Upper lobe of left lung (tissue), 6 donors: Measurements from ENCODE around the gene SKA3. TPM values are rescaled to one million over a fixed set of nuclear protein-coding genes. Genes with fewer than 3 reads are reported as not detected.
A peak's percentile ranks its signal among the peaks of the same experiment; 100 is the strongest.
"Not testable (repeated sequence)": the region's sequence is repeated elsewhere in the genome, so short reads cannot be mapped to it uniquely, and the experiment has no call there.

ENCODE experiments used
- ATAC-seq, 2 donors: fragments of 200-7000 bp; cut with Tn5 transposase; one replicate each; pipeline ENCODE4 v1.9.1; 2022; ENCODE audit warnings: mild to moderate bottlenecking in 2 of 2, moderate library complexity in 2 of 2; ENCODE audit not compliant: low FRiP score in 2 of 2
- DNase-seq, 2 donors: peaks; one replicate each; pipeline ENCODE4 v3.0.0-alpha.2; 2019 to 2020
- H3K27ac ChIP-seq, 4 donors: fragments of 200-600 bp; sonication (generic); one replicate each; pipeline ENCODE4 v1.5.1; 2016 to 2019
- H3K27me3 ChIP-seq, 4 donors: fragments of 200-600 bp; sonication (generic); one replicate each; pipeline ENCODE4 v1.5.1; 2017 to 2019
- H3K36me3 ChIP-seq, 4 donors: fragments of 200-600 bp; sonication (generic); one replicate each; pipeline ENCODE4 v1.5.1; 2016 to 2019
- H3K4me1 ChIP-seq, 4 donors: fragments of 200-600 bp; sonication (generic); one replicate each; pipeline ENCODE4 v1.5.1; 2018 to 2019
- H3K4me3 ChIP-seq, 4 donors: fragments of 200-600 bp; sonication (generic); one replicate each; pipeline ENCODE4 v1.5.1; 2017 to 2019; ENCODE audit warnings: mild to moderate bottlenecking in 2 of 4, moderate library complexity in 1 of 4
- H3K9me3 ChIP-seq, 4 donors: fragments of 200-600 bp; sonication (generic); one replicate each; pipeline ENCODE4 v1.5.1; 2018 to 2019
- EP300 ChIP-seq, 4 donors: sonication (generic); formaldehyde crosslinking; IDR thresholded peaks; one replicate each; pipeline ENCODE4 v1.5.1; 2017; ENCODE audit warnings: antibody characterized with exemption in 4 of 4, control low read depth in 2 of 4
- POLR2A ChIP-seq, 4 donors: fragments of 450-650 bp; IDR thresholded peaks; one replicate each; pipeline ENCODE4 v1.5.1; 2016 to 2017; ENCODE audit warnings: antibody characterized with exemption in 4 of 4, mild to moderate bottlenecking in 2 of 4
- POLR2AphosphoS5 ChIP-seq, 2 donors: sonication (generic); formaldehyde crosslinking; IDR thresholded peaks; one replicate each; pipeline ENCODE4 v1.5.1; 2017; ENCODE audit warnings: antibody characterized with exemption in 2 of 2
- WGBS, 2 donors: methylation state at CpG; one replicate each; pipeline ENCODE4 v1.1.5; 2017 to 2018; 5-methylcytosine and 5-hydroxymethylcytosine counted together
- total RNA-seq, 6 donors: library from RNA; depleted of rRNA in 4 of 6; stranded (reverse); fragments of >200 nt in 4 of 6; gene quantifications; one replicate each; pipeline versions ENCODE4 v1.1.0 to v1.2.1, GENCODE V29; 2016 to 2021
- TF ChIP-seq, protein P1 (sequence below), 6 experiments: fragments of 450-650 bp in 4 of 6; fragments of 200-600 bp in 2 of 6; sonication (generic) in 2 of 6; IDR thresholded peaks; one replicate each; pipeline ENCODE4 v1.5.1; 2016 to 2019; ENCODE audit warnings: antibody characterized with exemption in 6 of 6
- donor health status: DM: no; HTN: no; CAD: no; lungs with moderate emphysema.
- donor health status: DM: no; HTN: yes; CAD: no; lungs with severe emphysema.

SKA3 gene
- total RNA-seq, result 1 to 10 TPM in 5 of 6 donors, not detected in 1; 1.0 to 3.0 (median 1.4) TPM

DNA sequence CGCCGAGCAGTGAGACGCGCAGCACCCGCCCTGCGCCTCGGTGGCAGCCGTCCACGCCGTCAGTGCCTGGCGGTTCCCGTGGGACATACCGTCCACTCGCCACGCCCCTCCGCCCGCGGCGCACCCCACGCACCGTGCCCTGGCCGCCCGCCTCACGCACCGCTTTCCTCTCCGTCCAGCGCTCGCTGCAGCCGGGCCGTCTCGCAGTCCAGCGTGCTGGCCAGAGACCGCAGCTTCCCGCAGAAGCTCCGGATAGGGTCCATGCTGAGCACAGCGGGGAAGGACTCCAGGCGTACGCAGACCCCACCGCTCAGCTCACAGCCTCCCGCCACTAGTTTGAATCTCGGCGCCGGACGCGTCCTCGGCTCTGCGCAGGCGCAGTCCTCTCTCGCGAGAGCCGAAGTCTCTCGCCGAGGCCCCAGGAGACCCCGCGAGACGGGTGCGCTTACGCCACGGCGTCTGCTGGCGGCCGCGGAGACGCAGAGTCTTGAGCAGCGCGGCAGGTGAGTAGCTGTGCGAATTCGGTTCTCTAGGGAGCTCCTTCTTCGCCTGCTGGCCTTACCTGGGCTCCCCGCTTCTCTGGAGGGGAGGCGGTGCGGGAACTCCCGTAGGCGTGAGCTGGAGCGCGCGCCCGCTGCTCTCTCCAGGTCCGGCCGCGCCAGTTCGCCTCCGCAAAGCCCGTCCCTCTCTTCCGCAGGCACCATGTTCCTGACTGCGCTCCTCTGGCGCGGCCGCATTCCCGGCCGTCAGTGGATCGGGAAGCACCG, at the start of gene SKA3, which contains the start of gene MRPL57:
Gene SKA3, minus strand, starts transcription at position 338 of the 767 bp plus-strand sequence. Its CDS starts 75 bp downstream, at position 263.
Gene MRPL57, plus strand, starts transcription at position 444 of the 767 bp plus-strand sequence. Its CDS starts 259 bp downstream, at position 703.
- Histone ChIP-seq H3K4me1 (peaks cover 11 to 24% (median 16%) of the 10 kb centered on the region in 4 donors), H3K36me3 (no peaks in the 10 kb centered on the region), H3K4me3 (peak within 1 kb of the TSS; percentile 66 to 90 (median 87)), H3K27ac (peak within 1 kb of the TSS; percentile 90 to 99 (median 97)), H3K9me3 (no peaks in the 10 kb centered on the region), H3K27me3 (no peaks in the 10 kb centered on the region)
- TF ChIP-seq EP300 (IDR thresholded peaks at IDR 0.05) (no peak), POLR2A (IDR thresholded peaks at IDR 0.05) (peak in 3 of 4 donors; percentile 90 to 97 (median 93)), POLR2AphosphoS5 (IDR thresholded peaks at IDR 0.05) (peak; percentile 87 to 97)
- TF ChIP-seq, protein P1, sequence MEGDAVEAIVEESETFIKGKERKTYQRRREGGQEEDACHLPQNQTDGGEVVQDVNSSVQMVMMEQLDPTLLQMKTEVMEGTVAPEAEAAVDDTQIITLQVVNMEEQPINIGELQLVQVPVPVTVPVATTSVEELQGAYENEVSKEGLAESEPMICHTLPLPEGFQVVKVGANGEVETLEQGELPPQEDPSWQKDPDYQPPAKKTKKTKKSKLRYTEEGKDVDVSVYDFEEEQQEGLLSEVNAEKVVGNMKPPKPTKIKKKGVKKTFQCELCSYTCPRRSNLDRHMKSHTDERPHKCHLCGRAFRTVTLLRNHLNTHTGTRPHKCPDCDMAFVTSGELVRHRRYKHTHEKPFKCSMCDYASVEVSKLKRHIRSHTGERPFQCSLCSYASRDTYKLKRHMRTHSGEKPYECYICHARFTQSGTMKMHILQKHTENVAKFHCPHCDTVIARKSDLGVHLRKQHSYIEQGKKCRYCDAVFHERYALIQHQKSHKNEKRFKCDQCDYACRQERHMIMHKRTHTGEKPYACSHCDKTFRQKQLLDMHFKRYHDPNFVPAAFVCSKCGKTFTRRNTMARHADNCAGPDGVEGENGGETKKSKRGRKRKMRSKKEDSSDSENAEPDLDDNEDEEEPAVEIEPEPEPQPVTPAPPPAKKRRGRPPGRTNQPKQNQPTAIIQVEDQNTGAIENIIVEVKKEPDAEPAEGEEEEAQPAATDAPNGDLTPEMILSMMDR (IDR thresholded peaks at IDR 0.05), result peak in 4 of 6 experiments; percentile 61 to 78 (median 70)
- DNase-seq (peak; percentile 91 to 98), ATAC-seq (peak; percentile 97 to 98)
- 0% methylated on average over 5 to 20 of the region's 93 CpGs for WGBS, 2 donors

GRCh38 chr13:21225082-21225481, 48.7 kb upstream of the SKA3 start:
- ATAC-seq (no peak), DNase-seq (no peak)
- Histone ChIP-seq H3K4me3 (no peak overlapping the region), H3K27ac (no peak overlapping the region), H3K9me3 (peaks cover 0 to 11% (median 4%) of the 10 kb centered on the region in 4 donors), H3K36me3 (no peaks in the 10 kb centered on the region), H3K4me1 (no peaks in the 10 kb centered on the region), H3K27me3 (no peaks in the 10 kb centered on the region)
- 84 to 85% methylated on average over 6 of the region's 6 CpGs for WGBS, 2 donors
- TF ChIP-seq EP300 (IDR thresholded peaks at IDR 0.05) (no peak), POLR2A (IDR thresholded peaks at IDR 0.05) (no peak), POLR2AphosphoS5 (IDR thresholded peaks at IDR 0.05) (no peak)
- TF ChIP-seq, protein P1 (IDR thresholded peaks at IDR 0.05), result no peak

GRCh38 chr13:21221268-21221667, 44.9 kb upstream of the SKA3 start:
- no peak for ATAC-seq
- TF ChIP-seq, protein P1 (IDR thresholded peaks at IDR 0.05), result no peak
- Histone ChIP-seq H3K4me3 (no peak overlapping the region), H3K4me1 (no peaks in the 10 kb centered on the region), H3K27me3 (no peaks in the 10 kb centered on the region), H3K9me3 (peaks cover 0 to 11% (median 4%) of the 10 kb centered on the region in 4 donors), H3K36me3 (no peaks in the 10 kb centered on the region), H3K27ac (no peak overlapping the region)
- no peak for DNase-seq

GRCh38 chr13:21219716-21220115, 43.4 kb upstream of the SKA3 start:
- 55 to 58% methylated on average over 3 of the region's 3 CpGs for WGBS, 2 donors

DNA sequence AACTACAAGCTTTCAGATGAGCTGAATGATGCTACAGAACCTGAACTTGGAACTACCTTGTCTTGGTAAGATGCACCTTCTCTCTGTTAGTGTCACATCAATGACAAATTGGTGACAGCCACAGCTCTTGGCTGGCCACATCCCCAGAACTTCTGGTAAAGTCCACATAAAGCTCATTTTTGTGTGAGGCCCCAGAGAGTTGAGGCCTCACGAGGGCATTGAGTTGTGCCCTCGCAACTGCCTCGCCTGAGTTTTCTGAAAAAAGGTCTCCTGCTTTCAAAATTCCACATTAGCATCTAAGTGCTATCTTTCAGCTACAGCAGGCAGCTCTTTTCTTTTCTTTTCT, 42.7 kb upstream of the SKA3 start:
- Histone ChIP-seq H3K4me3 (no peak overlapping the region), H3K27ac (no peak overlapping the region), H3K4me1 (no peaks in the 10 kb centered on the region), H3K27me3 (no peaks in the 10 kb centered on the region), H3K36me3 (no peaks in the 10 kb centered on the region), H3K9me3 (peaks cover 0 to 11% (median 4%) of the 10 kb centered on the region in 4 donors)
- ATAC-seq (no peak), DNase-seq (no peak)
- TF ChIP-seq EP300 (IDR thresholded peaks at IDR 0.05) (no peak), POLR2AphosphoS5 (IDR thresholded peaks at IDR 0.05) (no peak), POLR2A (IDR thresholded peaks at IDR 0.05) (no peak)
- TF ChIP-seq, protein P1 (IDR thresholded peaks at IDR 0.05), result no peak
- WGBS, 2 donors, result 54 to 66% methylated on average over 3 of the region's 3 CpGs

More at GRCh38 chr13:21219716-21220115, 43.4 kb upstream of the SKA3 start:
- not testable (repeated sequence) for H3K27me3 ChIP-seq, H3K4me1 ChIP-seq, H3K4me3 ChIP-seq, H3K36me3 ChIP-seq, DNase-seq, H3K27ac ChIP-seq, ATAC-seq
- H3K9me3 ChIP-seq, result peaks cover 0 to 11% (median 4%) of the 10 kb centered on the region in 4 donors
